Transverse colon (tissue), 3 donors: ENCODE results near the gene LCK.

Experiments used
- EP300 ChIP-seq: sonication (generic); formaldehyde crosslinking; IDR thresholded peaks from one replicate; pipeline ENCODE4 v1.6.1; 2017; ENCODE audit warnings: antibody characterized with exemption, low read depth
- POLR2A ChIP-seq: fragments of 450-650 bp; IDR thresholded peaks from one replicate; pipeline ENCODE4 v1.6.1; 2016; ENCODE audit warnings: antibody characterized with exemption, mild to moderate bottlenecking, moderate library complexity
- TF ChIP-seq, protein P1 (sequence below), 5 experiments: fragments of 200-600 bp in 3 of 5; fragments of 450-650 bp in 2 of 5; sonication (generic) in 3 of 5; IDR thresholded peaks; 1 replicate in 2 of 5; 2 replicates in 3 of 5; pipeline ENCODE4 v1.5.1; 2016 to 2017; ENCODE audit warnings: antibody characterized with exemption in 5 of 5, inconsistent platforms in 3 of 5, mild to moderate bottlenecking in 2 of 5, moderate library complexity in 1 of 5

DNA sequence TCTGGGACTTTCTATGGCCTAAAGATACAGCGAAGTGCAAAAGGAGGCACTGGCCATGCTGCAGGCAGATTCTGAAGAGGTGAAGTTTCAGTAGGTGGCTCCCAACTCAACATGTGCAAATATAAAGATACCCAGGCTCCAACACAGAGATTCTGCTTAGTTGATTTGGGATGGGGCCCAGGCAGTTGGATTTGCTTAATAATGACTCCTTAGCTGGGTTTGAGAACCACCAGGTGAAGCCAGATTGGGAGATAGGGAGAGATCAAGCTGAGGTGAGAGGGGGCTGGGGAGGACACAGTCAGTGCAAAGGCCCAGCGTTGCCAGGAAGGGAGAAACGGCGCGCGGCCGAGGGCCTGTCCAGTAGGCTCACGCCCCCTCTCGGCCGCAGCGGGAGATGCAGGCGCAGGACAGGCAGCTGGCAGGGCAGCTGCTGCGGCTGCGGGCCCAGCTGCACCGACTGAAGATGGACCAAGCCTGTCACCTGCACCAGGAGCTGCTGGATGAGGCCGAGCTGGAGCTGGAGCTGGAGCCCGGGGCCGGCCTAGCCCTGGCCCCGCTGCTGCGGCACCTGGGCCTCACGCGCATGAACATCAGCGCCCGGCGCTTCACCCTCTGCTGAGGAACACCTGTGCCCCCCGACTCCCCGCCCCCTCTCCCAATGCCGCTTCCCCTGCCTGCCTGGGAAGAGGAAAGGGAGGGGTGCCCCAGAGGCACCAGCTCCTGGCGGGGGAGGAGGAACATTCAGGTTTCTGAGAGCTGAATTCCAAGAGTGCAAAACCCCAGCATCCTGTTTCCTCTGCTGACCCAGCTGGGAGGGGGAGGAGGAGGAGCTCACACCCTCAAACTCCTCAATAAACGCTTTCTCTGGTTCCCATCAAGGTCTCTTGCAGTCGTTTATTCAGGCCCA lies 2.8 kb upstream of the LCK start:
- TF ChIP-seq, protein P1, sequence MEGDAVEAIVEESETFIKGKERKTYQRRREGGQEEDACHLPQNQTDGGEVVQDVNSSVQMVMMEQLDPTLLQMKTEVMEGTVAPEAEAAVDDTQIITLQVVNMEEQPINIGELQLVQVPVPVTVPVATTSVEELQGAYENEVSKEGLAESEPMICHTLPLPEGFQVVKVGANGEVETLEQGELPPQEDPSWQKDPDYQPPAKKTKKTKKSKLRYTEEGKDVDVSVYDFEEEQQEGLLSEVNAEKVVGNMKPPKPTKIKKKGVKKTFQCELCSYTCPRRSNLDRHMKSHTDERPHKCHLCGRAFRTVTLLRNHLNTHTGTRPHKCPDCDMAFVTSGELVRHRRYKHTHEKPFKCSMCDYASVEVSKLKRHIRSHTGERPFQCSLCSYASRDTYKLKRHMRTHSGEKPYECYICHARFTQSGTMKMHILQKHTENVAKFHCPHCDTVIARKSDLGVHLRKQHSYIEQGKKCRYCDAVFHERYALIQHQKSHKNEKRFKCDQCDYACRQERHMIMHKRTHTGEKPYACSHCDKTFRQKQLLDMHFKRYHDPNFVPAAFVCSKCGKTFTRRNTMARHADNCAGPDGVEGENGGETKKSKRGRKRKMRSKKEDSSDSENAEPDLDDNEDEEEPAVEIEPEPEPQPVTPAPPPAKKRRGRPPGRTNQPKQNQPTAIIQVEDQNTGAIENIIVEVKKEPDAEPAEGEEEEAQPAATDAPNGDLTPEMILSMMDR (IDR thresholded peaks at IDR 0.05): peak; percentile 77 to 90 (median 85)
- TF ChIP-seq POLR2A: no peak
- no peak for TF ChIP-seq EP300
